GM23338 (cell line): ENCODE results near the gene NKX2-4. TPM values are rescaled to one million over a fixed set of nuclear protein-coding genes. Genes with fewer than 3 reads are reported as not detected.
A peak's percentile ranks its signal among the peaks of the same experiment; 100 is the strongest.

Experiments used
- ATAC-seq: fragments of 200-7000 bp; cut with Tn5 transposase; 3 replicates; pipeline ENCODE4 v1.9.1; 2020
- DNase-seq: peaks from one replicate; pipeline ENCODE4 v3.0.0-alpha.2; 2015; ENCODE audit warnings: low spot score
- H2AFZ ChIP-seq: fragments of 200-600 bp; sonication (generic); 2 replicates; pipeline ENCODE4 v1.8.0; 2016; ENCODE audit warnings: antibody characterized with exemption, mild to moderate bottlenecking, moderate library complexity
- H3F3A ChIP-seq: fragments of 200-600 bp; sonication (generic); replicated peaks from 2 replicates; pipeline ENCODE4 v1.8.0; 2017; ENCODE audit warnings: antibody characterized with exemption, mixed run types, low read depth
- H3K27ac ChIP-seq: fragments of 200-600 bp; sonication (generic); 2 replicates; pipeline ENCODE4 v1.6.1; 2016; ENCODE audit warnings: low read depth
- H3K27me3 ChIP-seq: fragments of 200-600 bp; sonication (generic); 2 replicates; pipeline ENCODE4 v1.8.0; 2016; ENCODE audit warnings: mild to moderate bottlenecking, mixed run types, moderate library complexity; ENCODE audit not compliant: insufficient read depth
- H3K36me3 ChIP-seq: fragments of 200-600 bp; sonication (generic); 2 replicates; pipeline ENCODE4 v1.8.0; 2016; ENCODE audit warnings: mild to moderate bottlenecking; ENCODE audit not compliant: insufficient read depth
- H3K4me1 ChIP-seq: fragments of 200-600 bp; sonication (generic); 2 replicates; pipeline ENCODE4 v1.8.0; 2016; ENCODE audit warnings: mild to moderate bottlenecking, moderate library complexity; ENCODE audit not compliant: insufficient read depth
- H3K4me2 ChIP-seq: fragments of 200-600 bp; sonication (generic); 2 replicates; pipeline ENCODE4 v1.7.1; 2017; ENCODE audit warnings: mixed run types
- H3K4me3 ChIP-seq: fragments of 200-600 bp; sonication (generic); 2 replicates; pipeline ENCODE4 v1.6.1; 2016; ENCODE audit warnings: mixed run types
- H3K79me2 ChIP-seq: fragments of 200-600 bp; sonication (generic); replicated peaks from 2 replicates; pipeline ENCODE4 v1.8.0; 2017; ENCODE audit warnings: mild to moderate bottlenecking; ENCODE audit not compliant: insufficient read depth
- H3K9me2 ChIP-seq: fragments of 200-600 bp; sonication (generic); 2 replicates; pipeline ENCODE4 v1.8.0; 2017; ENCODE audit not compliant: insufficient read depth
- H4K20me1 ChIP-seq: fragments of 200-600 bp; sonication (generic); replicated peaks from 2 replicates; pipeline ENCODE4 v1.8.0; 2017; ENCODE audit warnings: mild to moderate bottlenecking; ENCODE audit not compliant: insufficient read depth
- H3K27ac Mint-ChIP-seq: 2 replicates; pipeline ENCODE4 v1.8.0; 2020; ENCODE audit warnings: inconsistent platforms, mild to moderate bottlenecking, moderate library complexity, mixed read lengths
- H3K27me3 Mint-ChIP-seq: 3 replicates; pipeline ENCODE4 v1.8.0; 2022; ENCODE audit warnings: low read depth, mild to moderate bottlenecking, moderate library complexity, mixed read lengths, inconsistent platforms; ENCODE audit not compliant: insufficient read depth, poor library complexity
- H3K36me3 Mint-ChIP-seq: 3 replicates; pipeline ENCODE4 v1.8.0; 2021; ENCODE audit warnings: low read depth, mild to moderate bottlenecking, inconsistent platforms, moderate library complexity, mixed read lengths
- H3K4me1 Mint-ChIP-seq: 3 replicates; pipeline ENCODE4 v1.8.0; 2020; ENCODE audit warnings: mild to moderate bottlenecking, inconsistent platforms, mixed read lengths
- H3K4me3 Mint-ChIP-seq: 3 replicates; pipeline ENCODE4 v1.8.0; 2021; ENCODE audit warnings: moderate library complexity, mild to moderate bottlenecking, inconsistent platforms, mixed read lengths
- H3K9me3 Mint-ChIP-seq: 3 replicates; pipeline ENCODE4 v1.8.0; 2020; ENCODE audit warnings: moderate library complexity, mild to moderate bottlenecking, inconsistent platforms, mixed read lengths
- CREB1 ChIP-seq: fragments of 250-450 bp; sonication (Bioruptor Pico); IDR thresholded peaks from 2 replicates; pipeline ENCODE4 v1.5.0; 2020; ENCODE audit warnings: low read depth, mild to moderate bottlenecking, moderate library complexity
- EZH2 ChIP-seq: fragments of 200-600 bp; sonication (generic); IDR thresholded peaks from one replicate; pipeline ENCODE4 v1.8.0; 2017; ENCODE audit warnings: antibody characterized with exemption, mild to moderate bottlenecking, low read depth; ENCODE audit not compliant: unreplicated experiment
- EZH2phosphoT487 ChIP-seq: fragments of 200-600 bp; sonication (generic); IDR thresholded peaks from one replicate; pipeline ENCODE4 v1.8.1; 2018; ENCODE audit warnings: antibody characterized with exemption; ENCODE audit not compliant: unreplicated experiment
- POLR2AphosphoS5 ChIP-seq: IDR thresholded peaks from 2 replicates; pipeline ENCODE4 v1.6.1; 2016; ENCODE audit warnings: antibody characterized with exemption, low read depth
- REST ChIP-seq: IDR thresholded peaks from one replicate; pipeline ENCODE4 v1.6.1; 2018; ENCODE audit warnings: antibody characterized with exemption; ENCODE audit not compliant: unreplicated experiment
- STAT1 ChIP-seq: IDR thresholded peaks from one replicate; pipeline ENCODE4 v1.6.1; 2016; ENCODE audit warnings: antibody characterized with exemption; ENCODE audit not compliant: unreplicated experiment
- ZNF114 ChIP-seq: fragments of 250-450 bp; sonication (Bioruptor Pico); IDR thresholded peaks from 2 replicates; pipeline ENCODE4 v1.5.0; 2020; ENCODE audit warnings: mild to moderate bottlenecking, moderate library complexity
- ZNF462 ChIP-seq: fragments of 250-450 bp; sonication (Bioruptor Pico); IDR thresholded peaks from 2 replicates; pipeline ENCODE4 v1.5.0; 2020; ENCODE audit warnings: mild to moderate bottlenecking, moderate library complexity
- polyA plus RNA-seq: library from polyadenylated mRNA; unstranded; fragments of >200 nt; fragmentation: Nextera tagmentation; extraction: Ambion mirVana; gene quantifications from 2 replicates; pipeline ENCODE4 v1.2.1, GENCODE V29; 2016
- total RNA-seq: library from RNA; depleted of rRNA; stranded (reverse); fragments of >200 nt; shearing (Covaris generic); gene quantifications from 2 replicates; pipeline ENCODE4 v1.2.3, GENCODE V29; 2014

The NKX2-4 gene
- total and polyA plus RNA-seq, 2 experiments from 2014 or later, result 0.61 to 2.1 TPM

DNA sequence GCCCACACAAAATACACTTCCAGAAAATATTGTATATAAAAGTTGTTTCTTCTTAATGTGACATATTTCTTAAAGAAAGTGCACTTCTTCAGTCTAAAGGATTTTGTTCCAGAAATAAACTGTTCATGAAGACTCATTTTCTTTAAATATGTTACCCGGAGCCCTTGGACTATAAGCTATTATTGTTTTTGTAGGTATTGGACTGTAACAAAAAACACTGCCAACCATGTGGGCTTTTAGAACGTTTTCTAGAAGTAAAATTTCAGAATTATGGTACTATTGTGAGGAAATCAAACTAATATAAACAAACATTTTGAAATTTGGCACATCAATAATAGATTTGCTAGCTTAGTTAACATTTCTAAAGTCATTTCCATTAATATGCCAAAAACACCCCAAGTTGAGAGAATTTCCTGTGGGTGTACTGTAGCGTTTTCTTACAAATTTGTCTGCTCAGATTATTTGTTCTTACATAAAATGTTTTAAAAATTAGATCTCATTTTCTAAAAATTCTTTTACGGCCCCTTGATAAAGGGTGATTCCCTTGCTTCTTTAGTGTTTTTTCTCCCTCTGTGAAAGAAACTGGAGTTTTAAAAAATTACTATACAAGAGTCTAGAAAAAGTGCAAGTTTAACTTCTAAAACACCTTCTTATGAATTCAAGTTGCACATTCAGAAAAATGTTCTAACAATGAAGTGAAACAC lies 3.4 kb downstream of the NKX2-4 start:
- TF ChIP-seq CREB1 (CRISPR knock-in tag) (no peak), STAT1 (no peak), POLR2AphosphoS5 (no peak), EZH2 (no peak), ZNF114 (no peak), REST (no peak), EZH2phosphoT487 (no peak), ZNF462 (no peak)
- peak overlapping the region; percentile 32; the same call in 1 of the 2 replicates for H3K4me2 ChIP-seq
- H3K27ac ChIP-seq, result no peak overlapping the region
- no peak overlapping the region for H3K4me3 Mint-ChIP-seq
- H3K27me3 Mint-ChIP-seq, result peaks cover 68% of the 10 kb centered on the region
- H3K9me2 ChIP-seq, result no peaks in the 10 kb centered on the region
- H3K36me3 Mint-ChIP-seq, result peaks cover 5% of the 10 kb centered on the region; the same call in 1 of the 3 replicates
- ATAC-seq, result no peak
- no peak overlapping the region for H3K27ac Mint-ChIP-seq
- no peak for DNase-seq
- H3F3A ChIP-seq, result 0 out of 2 replicates have a peak, but pooled peaks cover 4% of the 10 kb centered on the region
- peaks cover 9% of the 10 kb centered on the region for H3K9me3 Mint-ChIP-seq
- H3K79me2 ChIP-seq, result no peaks in the 10 kb centered on the region
- no peaks in the 10 kb centered on the region for H3K36me3 ChIP-seq
- peaks cover 23% of the 10 kb centered on the region for H3K4me1 Mint-ChIP-seq
- H4K20me1 ChIP-seq, result peaks cover 16% of the 10 kb centered on the region
- H2AFZ ChIP-seq, result no peak overlapping the region
- H3K4me3 ChIP-seq, result no peak overlapping the region
- peaks cover 51% of the 10 kb centered on the region for H3K4me1 ChIP-seq
- peaks cover 95% of the 10 kb centered on the region for H3K27me3 ChIP-seq
